Hematopoietic multipotent progenitor cell treated with erythropoietin and hydrocortisone succinate and interleukin-3 and kit ligand, for 15 days (in vitro differentiated cells): ENCODE results near the gene ZNF436.

Experiments used
- DNase-seq: peaks from one replicate; pipeline ENCODE4 v3.0.0-alpha.2; 2015; ENCODE audit warnings: low spot score

The ZNF436 gene

GRCh38 chr1:23369335-23370013, at the start of gene ZNF436:
TSS of gene ZNF436 (minus strand) at chr1:23369836. CDS start at chr1:23368005, 1,831 bp downstream.
- DNase-seq = peak; percentile 62

GRCh38 chr1:23419180-23419579, 49.5 kb upstream of the ZNF436 start:
- no peak for DNase-seq

- DNase-seq = peak; percentile 36
Measured at GRCh38 chr1:23417570-23417969, 47.9 kb upstream of the ZNF436 start.

DNA sequence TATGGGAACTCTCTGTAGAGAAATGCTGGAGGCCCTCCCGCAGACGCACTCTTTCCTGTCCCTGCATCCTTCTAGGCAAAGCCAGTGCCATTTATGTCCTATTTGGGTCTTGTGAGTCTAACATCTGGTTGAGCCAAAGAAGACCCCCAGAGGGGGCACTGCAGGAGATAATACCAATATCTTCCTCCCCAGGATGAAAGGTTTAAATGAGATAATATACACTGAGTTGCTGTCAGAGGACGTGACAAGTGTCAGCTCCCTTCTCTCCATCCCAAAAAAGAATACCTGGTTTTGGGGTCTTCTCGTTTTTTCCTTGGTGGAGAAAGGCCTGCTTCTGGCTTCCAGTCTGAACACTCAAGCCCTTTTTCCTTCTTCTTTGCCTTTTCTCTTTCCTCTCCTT, 47.3 kb upstream of the ZNF436 start:
- DNase-seq = no peak

DNA sequence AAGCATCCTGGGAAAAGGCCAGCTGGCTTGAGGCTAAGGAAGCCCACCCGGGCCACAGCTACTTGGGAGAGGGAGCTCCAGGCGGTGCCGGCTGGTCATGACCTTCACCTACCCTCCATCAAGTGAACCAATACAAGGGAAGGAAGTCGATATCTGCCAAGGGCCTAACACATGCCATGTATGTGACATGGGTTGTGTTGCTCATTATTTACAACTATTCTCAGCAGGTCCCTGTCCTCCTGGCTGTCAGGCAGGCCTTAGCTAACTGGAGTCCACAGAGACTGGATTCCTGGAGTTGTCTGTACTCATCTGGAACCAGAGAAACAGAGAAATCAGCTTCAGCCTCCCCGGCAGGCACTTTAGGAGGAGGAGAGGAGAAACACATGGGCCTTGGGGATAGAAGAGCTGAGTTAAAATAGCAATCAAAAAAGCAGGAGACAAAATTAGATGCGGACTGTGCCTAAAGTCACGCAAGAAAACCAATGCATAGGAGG, 39.2 kb upstream of the ZNF436 start:
- no peak for DNase-seq

DNA sequence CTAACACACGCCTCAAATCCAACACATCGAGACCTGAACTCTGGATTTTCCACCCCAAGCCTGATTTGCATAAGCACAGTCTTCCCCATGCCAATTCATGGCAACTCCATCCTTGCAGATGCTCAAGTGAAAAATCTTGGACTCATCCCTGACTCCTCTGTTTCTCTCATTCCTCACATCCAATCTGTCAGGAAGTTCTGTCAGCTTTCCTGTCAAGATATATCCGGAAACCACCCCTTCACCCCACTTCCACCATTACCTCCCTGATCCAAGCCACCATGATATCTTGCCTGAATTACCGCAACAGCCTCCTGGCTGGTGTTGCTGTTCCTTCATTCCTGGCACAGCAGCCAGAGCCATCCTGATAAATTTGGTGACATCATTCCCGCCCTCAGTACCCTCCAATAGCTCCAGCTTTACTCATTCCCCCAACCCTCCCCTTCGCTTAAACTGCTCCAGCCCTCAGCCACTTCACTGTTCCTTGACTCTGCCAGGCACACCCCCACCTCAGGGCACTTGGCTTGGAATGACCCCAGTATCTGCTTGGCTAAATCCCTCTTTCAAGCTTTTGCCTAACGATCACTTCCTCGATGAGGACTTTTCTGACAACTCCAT, 37.5 kb upstream of the ZNF436 start:
- no peak for DNase-seq

DNA sequence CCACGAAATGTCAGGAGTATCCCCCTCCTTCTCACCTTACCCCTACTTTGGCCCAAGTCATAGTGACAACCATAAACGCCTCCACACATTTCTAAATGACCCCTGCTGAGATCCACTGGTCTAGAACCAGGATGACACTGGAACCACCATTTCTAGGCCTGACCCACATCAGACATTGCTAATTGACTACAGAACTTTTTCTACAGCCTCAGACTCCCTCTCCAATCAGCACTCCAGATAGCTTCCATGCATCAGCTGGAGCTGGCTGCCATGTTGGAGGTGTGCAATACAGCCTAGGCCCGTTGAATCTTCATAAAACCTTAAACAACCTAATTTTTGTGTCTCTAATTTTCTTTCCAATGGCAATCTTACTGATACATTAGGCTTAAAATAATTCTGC, 36.3 kb upstream of the ZNF436 start:
- DNase-seq = no peak

- peak; percentile 88 for DNase-seq
Measured at GRCh38 chr1:23403735-23404486, 34.3 kb upstream of the ZNF436 start.

GRCh38 chr1:23403355-23403734, 33.7 kb upstream of the ZNF436 start:
- DNase-seq = no peak

DNA sequence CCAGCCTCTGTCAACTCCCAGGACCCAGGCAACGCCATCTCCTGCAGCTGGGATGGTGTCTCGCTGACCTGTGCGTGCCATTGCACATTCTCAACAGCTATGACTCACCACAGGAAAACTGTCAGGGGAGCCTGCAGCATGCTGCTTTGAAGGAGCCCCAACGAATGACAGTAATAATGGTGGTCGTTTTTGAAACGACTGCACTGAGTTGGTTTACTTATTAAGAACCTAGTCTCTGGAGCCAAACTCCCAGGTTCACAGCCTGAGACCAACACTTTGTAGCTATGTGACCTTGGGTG, 33.4 kb upstream of the ZNF436 start:
- DNase-seq = no peak

- no peak for DNase-seq
Measured at GRCh38 chr1:23402286-23403037, 32.8 kb upstream of the ZNF436 start.

DNA sequence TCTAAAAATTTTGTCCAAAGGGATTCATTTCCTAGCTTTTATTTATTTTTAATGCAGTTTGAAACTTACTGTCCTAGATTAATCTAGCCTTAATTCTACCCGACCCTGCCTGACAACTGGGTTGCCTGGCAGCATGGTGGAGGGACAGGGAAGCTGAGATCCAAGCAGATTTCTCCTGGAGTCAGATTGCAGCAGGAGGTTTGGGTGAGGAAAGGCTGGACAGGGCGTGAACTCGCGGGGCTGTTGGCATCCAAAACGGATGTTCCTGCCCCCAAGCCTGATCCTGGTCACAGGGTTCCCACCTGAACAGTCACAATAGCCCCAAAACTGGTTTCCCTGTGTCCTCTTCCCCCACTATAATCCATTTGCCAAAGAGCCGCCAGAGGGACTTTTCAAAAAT, 31.7 kb upstream of the ZNF436 start:
- DNase-seq = no peak

- DNase-seq = no peak
Measured at GRCh38 chr1:23400324-23401114, 30.9 kb upstream of the ZNF436 start.

- DNase-seq = no peak
Measured at GRCh38 chr1:23399229-23399628, 29.6 kb upstream of the ZNF436 start.

DNA sequence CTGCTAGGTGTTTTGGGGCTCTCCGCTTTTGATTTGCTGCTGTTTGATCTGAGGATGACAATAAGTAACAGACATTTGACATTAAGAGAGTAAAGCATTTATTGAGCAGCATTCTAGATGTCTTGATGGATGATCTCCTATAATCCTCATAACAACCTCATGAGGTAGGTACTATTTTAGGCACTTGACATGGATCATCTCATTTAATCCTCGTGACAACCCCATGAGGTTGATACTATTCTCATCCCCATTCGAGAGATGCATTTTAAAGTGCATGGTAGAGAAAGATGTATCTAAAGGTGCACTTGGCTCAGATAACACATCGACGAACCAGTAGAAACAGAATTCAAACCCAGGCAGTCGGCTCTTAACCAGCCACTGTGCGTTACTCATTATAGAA, 28.3 kb upstream of the ZNF436 start:
- no peak for DNase-seq

- no peak for DNase-seq
Measured at GRCh38 chr1:23396380-23396779, 26.7 kb upstream of the ZNF436 start.

DNA sequence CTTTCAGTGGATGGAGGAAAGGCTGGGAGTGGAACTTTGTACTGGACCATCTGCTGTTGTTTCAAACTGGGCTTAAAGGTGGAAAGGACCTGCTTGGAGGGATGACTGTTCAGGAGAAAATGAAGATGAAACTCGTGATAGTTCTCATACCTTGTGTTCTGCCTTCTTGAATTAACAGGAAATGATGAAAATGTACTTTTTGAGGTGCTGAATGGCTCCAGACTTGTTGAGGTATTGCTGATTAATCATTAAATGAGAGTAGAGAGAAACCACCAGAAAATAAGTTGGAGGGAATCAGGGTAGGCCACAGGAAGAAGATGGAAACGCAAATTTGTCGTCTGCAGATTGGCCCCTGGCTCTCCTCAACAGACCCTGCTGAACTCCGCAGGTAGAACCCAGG, 26.2 kb upstream of the ZNF436 start:
- no peak for DNase-seq

DNA sequence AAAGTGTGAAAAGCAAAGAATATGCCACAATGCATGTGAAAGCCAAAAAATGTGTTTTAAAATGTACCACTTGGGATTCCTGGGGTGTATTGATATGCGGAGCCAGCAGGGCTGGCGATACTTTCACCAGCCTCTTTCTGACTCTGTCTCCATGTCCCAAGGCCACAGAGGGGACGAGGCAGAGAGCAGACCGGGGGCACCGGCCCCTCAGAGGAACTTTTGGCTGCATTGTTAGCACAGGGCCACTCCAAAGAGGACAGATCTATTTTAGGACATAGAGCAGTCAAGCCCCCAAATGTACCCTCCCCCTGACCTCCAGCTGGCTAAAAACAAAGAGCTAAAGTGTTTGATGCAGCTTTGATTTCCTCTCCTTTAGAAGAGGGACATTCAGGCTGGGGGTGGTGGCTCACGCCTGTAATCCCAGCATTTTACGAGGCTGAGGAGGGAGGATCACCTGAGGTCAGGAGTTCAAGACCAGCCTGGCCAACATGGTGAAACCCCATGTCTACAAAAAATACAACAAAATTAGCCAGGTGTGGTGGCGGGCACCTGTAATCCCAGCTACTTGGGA, 25.6 kb upstream of the ZNF436 start:
- DNase-seq = no peak

DNA sequence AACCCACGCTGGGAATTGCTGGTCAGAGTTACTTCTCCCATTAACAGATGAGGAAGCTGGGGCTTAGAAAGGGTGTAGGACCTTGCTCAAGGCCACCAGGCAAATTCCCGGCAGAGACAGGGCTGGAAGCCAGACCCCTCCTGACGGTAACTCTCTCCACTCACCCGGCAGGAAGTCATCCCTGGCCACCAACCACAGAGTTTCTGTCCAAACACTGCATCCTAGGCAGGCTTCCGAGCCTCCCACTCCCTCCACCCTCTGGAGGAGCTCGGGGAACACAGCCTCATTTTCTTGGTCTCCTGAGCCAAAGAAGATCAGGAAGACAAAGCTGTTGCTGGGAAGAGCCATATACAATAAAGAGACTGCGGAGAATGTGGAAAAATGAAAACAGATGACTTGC, 25.0 kb upstream of the ZNF436 start:
- DNase-seq = no peak

DNA sequence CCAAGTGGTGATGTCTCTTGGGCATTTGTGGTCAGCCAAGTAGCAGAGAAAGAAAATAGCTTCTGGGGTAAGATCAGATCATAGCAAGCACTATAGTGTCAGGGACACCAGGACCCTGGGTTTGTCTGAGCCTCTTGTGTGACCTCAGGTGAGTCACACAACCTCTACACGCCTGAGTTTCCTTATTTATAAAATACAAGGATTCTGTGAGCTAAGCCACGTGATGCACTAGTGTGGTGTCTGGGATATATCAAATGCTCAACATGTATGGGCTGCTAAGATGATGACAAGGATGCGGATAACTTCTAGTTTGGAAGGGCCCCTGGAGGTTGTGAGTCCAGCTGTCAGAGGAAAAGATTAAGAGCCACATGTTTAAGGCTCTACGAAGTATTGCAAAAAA, 24.5 kb upstream of the ZNF436 start:
- DNase-seq = no peak

- no peak for DNase-seq
Measured at GRCh38 chr1:23393706-23394105, 24.1 kb upstream of the ZNF436 start.
